K562 (cell line): ENCODE data around the gene LYPD5. TPM values are rescaled to one million over a fixed set of nuclear protein-coding genes. Genes with fewer than 3 reads are reported as not detected.

Source experiments
- ATAC-seq: fragments of 200-7000 bp; cut with Tn5 transposase; 3 replicates; pipeline ENCODE4 v1.9.1; 2020; ENCODE audit warnings: moderate library complexity
- BruUV-seq: library from RNA; stranded (reverse); fragments of 400-500 nt; replicated peaks from 2 replicates; lab custom pipeline; 2021; lab: Mats Ljungman, UMichigan
- CTCF ChIA-PET: fragments of 300-600 bp; formaldehyde crosslinking; extraction: SDS; loops from one replicate; lab custom pipeline; 2021; ENCODE audit warnings: low intra/inter-chr PET ratio; lab: Yijun Ruan, JAX
- POLR2A ChIA-PET: fragments of 300-600, 350-650 bp; sonication (Branson Sonifier 250); formaldehyde crosslinking; extraction: SDS; loops from one replicate; lab custom pipeline; 2021; ENCODE audit warnings: antibody characterized with exemption, inconsistent platforms; lab: Yijun Ruan, JAX
- DNase-seq, 4 experiments: peaks; one replicate each; pipeline versions ENCODE4 v3.0.0 to v3.0.0-alpha.2; 2011 to 2018; ENCODE audit warnings: low spot score in 3 of 4, mixed read lengths in 3 of 4; ENCODE audit errors: extremely low read depth in 1 of 4
- FAIRE-seq: peaks from 2 replicates; lab custom pipeline; 2011; peaks lifted over from hg19 to GRCh38; lab: Jason Lieb, UNC
- H2AFZ ChIP-seq: 2 replicates; pipeline ENCODE4 v1.6.0; 2011; ENCODE audit warnings: low read depth, low read length, control low read depth, inconsistent platforms
- H3K27ac ChIP-seq: fragments of 200-600 bp; 3 replicates; pipeline ENCODE4 v1.8.0; 2011; ENCODE audit warnings: low read depth, mild to moderate bottlenecking, control low read depth, inconsistent platforms, low read length, moderate library complexity, mixed read lengths; ENCODE audit errors: extremely low read depth
- H3K27me3 ChIP-seq, 2 experiments: fragments of 300-600 bp in 1 of 2; 2 replicates in 1 of 2; 3 replicates in 1 of 2; pipeline versions ENCODE4 v1.6.0 to v1.8.0; 2011; ENCODE audit warnings: inconsistent platforms in 2 of 2, low read length in 2 of 2, mild to moderate bottlenecking in 1 of 2, mixed read lengths in 1 of 2, moderate library complexity in 1 of 2; ENCODE audit not compliant: control insufficient read depth in 2 of 2, insufficient read depth in 2 of 2
- H3K36me3 ChIP-seq: fragments of 300-600 bp; 3 replicates; pipeline ENCODE4 v1.8.0; 2011; ENCODE audit warnings: mild to moderate bottlenecking, low read length, inconsistent platforms; ENCODE audit not compliant: control insufficient read depth, insufficient read depth
- H3K4me1 ChIP-seq, 2 experiments: fragments of 200-600 bp in 1 of 2; replicated peaks in 1 of 2; 2 replicates in 1 of 2; 3 replicates in 1 of 2; pipeline versions ENCODE4 v1.5.1 to v1.8.0; 2011; ENCODE audit warnings: inconsistent platforms in 2 of 2, low read length in 2 of 2, mild to moderate bottlenecking in 1 of 2, mixed read lengths in 1 of 2, moderate library complexity in 1 of 2; ENCODE audit not compliant: control insufficient read depth in 2 of 2, insufficient read depth in 2 of 2
- H3K4me2 ChIP-seq: 2 replicates; pipeline ENCODE4 v1.6.1; 2011; ENCODE audit warnings: low read length, control low read depth, inconsistent platforms, mixed read lengths; ENCODE audit not compliant: insufficient read depth
- H3K4me3 ChIP-seq: fragments of 200-600 bp; sonication (generic), shearing (Covaris generic); 2 replicates; pipeline ENCODE4 v1.5.1; 2016; ENCODE audit warnings: control low read depth, inconsistent platforms
- H3K79me2 ChIP-seq: fragments of 200-600 bp; 3 replicates; pipeline ENCODE4 v1.8.0; 2011; ENCODE audit warnings: low read length, inconsistent platforms; ENCODE audit not compliant: control insufficient read depth, insufficient read depth
- H3K9ac ChIP-seq, 2 experiments: 2 replicates each; pipeline versions ENCODE4 v1.6.0 to v1.6.1; 2011; ENCODE audit warnings: low read depth in 2 of 2, low read length in 2 of 2, control low read depth in 1 of 2, inconsistent platforms in 1 of 2, mild to moderate bottlenecking in 1 of 2, mixed read lengths in 1 of 2; ENCODE audit not compliant: insufficient read depth in 1 of 2
- H3K9me1 ChIP-seq: one replicate; pipeline ENCODE4 v1.6.0; 2011; ENCODE audit warnings: inconsistent platforms, mild to moderate bottlenecking, low read length, moderate library complexity; ENCODE audit not compliant: control insufficient read depth, insufficient read depth
- H3K9me3 ChIP-seq: replicated peaks from 2 replicates; pipeline ENCODE4 v1.5.1; 2011; ENCODE audit warnings: low read depth, low read length, inconsistent platforms; ENCODE audit not compliant: control insufficient read depth, insufficient read depth
- H4K20me1 ChIP-seq: replicated peaks from 2 replicates; pipeline ENCODE4 v1.6.1; 2011; ENCODE audit warnings: low read length, inconsistent platforms, mixed read lengths; ENCODE audit not compliant: control insufficient read depth, insufficient read depth
- MAFF ChIP-seq: IDR thresholded peaks from 2 replicates; pipeline ENCODE4 v1.6.1; 2012; ENCODE audit warnings: low read length, improper control_type of control experiment
- POLR2B ChIP-seq: fragments of 450-650 bp; IDR thresholded peaks from 2 replicates; pipeline ENCODE4 v1.6.1; 2018; ENCODE audit warnings: low read depth; ENCODE audit not compliant: partially characterized antibody
- RBFOX2 ChIP-seq: fragments of 200-400 bp; formaldehyde crosslinking; IDR thresholded peaks from 2 replicates; pipeline ENCODE4 v1.6.1; 2017; ENCODE audit warnings: low read depth, mild to moderate bottlenecking, low read length, moderate library complexity
- RERE ChIP-seq: sonication (generic); formaldehyde crosslinking; IDR thresholded peaks from 2 replicates; pipeline ENCODE4 v1.8.0; 2023; ENCODE audit warnings: missing genetic modification reagents, mild to moderate bottlenecking, borderline replicate concordance
- SAP30 ChIP-seq: fragments of 200-600 bp; sonication (generic); IDR thresholded peaks from 2 replicates; pipeline ENCODE4 v1.6.1; 2012; ENCODE audit warnings: borderline replicate concordance, low read depth, mild to moderate bottlenecking, moderate library complexity, low read length, control low read depth, inconsistent platforms; ENCODE audit not compliant: insufficient read depth, poor library complexity, severe bottlenecking
- ZFP30 ChIP-seq: fragments of 250-450 bp; sonication (Bioruptor Pico); IDR thresholded peaks from 2 replicates; pipeline ENCODE4 v1.8.0; 2022; ENCODE audit warnings: moderate library complexity, mild to moderate bottlenecking, inconsistent platforms, borderline replicate concordance
- ZNF583 ChIP-seq: fragments of 250-450 bp; sonication (Bioruptor Pico); IDR thresholded peaks from 2 replicates; pipeline ENCODE4 v1.4.0; 2020
- WGBS: fragments of 100-300 bp; shearing (Covaris generic); methylation state at CpG from one replicate; pipeline ENCODE4 v1.1.6; 2016; ENCODE audit warnings: low coverage, mixed read lengths; ENCODE audit not compliant: insufficient coverage; ENCODE audit errors: missing lambda C conversion rate; 5-methylcytosine and 5-hydroxymethylcytosine counted together
- in situ Hi-C: fragments of 300-500 bp; cut with MboI; formaldehyde crosslinking; loops from 4 replicates; pipeline ENCODE4 v1.15.0; 2018; ENCODE audit warnings: inconsistent platforms, mixed read lengths
- intact Hi-C: fragments of 100-400 bp; cut with micrococcal nuclease; formaldehyde crosslinking; loops from 2 replicates; pipeline ENCODE4 v1.14.2; 2022
- polyA plus RNA-seq, 8 experiments: library from polyadenylated mRNA; depleted of rRNA in 4 of 8; stranded (reverse) in 5 of 8; unstranded in 3 of 8; fragments of >200 nt; fragmentation: Nextera tagmentation in 2 of 8; fragmentation: Illumina TruSeq in 1 of 8; extraction: Ambion mirVana in 2 of 8; extraction: Trizol in 1 of 8; gene quantifications; 2 replicates each; pipeline versions ENCODE4 v1.2.1 to v1.2.3, GENCODE V29; 2011 to 2014; ENCODE audit warnings: inconsistent platforms in 1 of 8, missing spikeins in 1 of 8
- total RNA-seq, 7 experiments: library from RNA; depleted of rRNA in 6 of 7; stranded (reverse); fragments of >200 nt in 6 of 7; fragmentation: Illumina TruSeq in 2 of 7; extraction: Trizol in 2 of 7; gene quantifications; 2 replicates each; pipeline versions ENCODE4 v1.2.1 to v1.2.3, GENCODE V29; 2011 to 2021; ENCODE audit warnings: low replicate concordance in 1 of 7
- TF ChIP-seq, protein P1 (sequence below): sonication (generic); formaldehyde crosslinking; IDR thresholded peaks from 2 replicates; pipeline ENCODE4 v1.8.0; 2022; ENCODE audit warnings: mild to moderate bottlenecking, missing genetic modification reagents
- TF ChIP-seq, protein P2 (sequence below): fragments of 450-650 bp; IDR thresholded peaks from 2 replicates; pipeline ENCODE4 v1.6.1; 2016; ENCODE audit warnings: missing biosample characterization, missing genetic modification characterization

The LYPD5 gene
- total and polyA plus RNA-seq, 9 of the 15 experiments (the other 6 are each of a cell fraction or from before 2014, with no cell fraction given): 0.03 to 0.22 (median 0.10) TPM; not detected in 3

GRCh38 chr19:43779147-43779819 lies 23.0 kb downstream of the LYPD5 start:
- CTCF ChIA-PET: interaction anchor here (0.7 to 0.8 kb wide), 2 partner anchors 13 to 34 kb away, joined by 3 to 5 read pairs; no protein-coding TSS in a partner anchor
- peak overlapping the region; percentile 52 to 93; a peak in 3 of 4 replicates for H3K9ac ChIP-seq
- TSS peak; percentile 65 for BruUV-seq
- no peaks in the 10 kb centered on the region for H3K27me3 ChIP-seq
- FAIRE-seq: no peak
- no peaks in the 10 kb centered on the region for H3K9me1 ChIP-seq
- H4K20me1 ChIP-seq: no peaks in the 10 kb centered on the region
- H3K4me3 ChIP-seq: peak overlapping the region; percentile 47
- ATAC-seq: no peak
- peaks cover 5% of the 10 kb centered on the region for H3K36me3 ChIP-seq
- no peaks in the 10 kb centered on the region for H3K9me3 ChIP-seq
- no peak for DNase-seq
- intact Hi-C loops: no loop called here
- peak overlapping the region; percentile 72 for H3K4me2 ChIP-seq
- 31% methylated on average over 4 of the region's 16 CpGs for WGBS
- peak overlapping the region; percentile 83 for H3K27ac ChIP-seq
- peaks cover 71% of the 10 kb centered on the region for H3K79me2 ChIP-seq
- H2AFZ ChIP-seq: 0 out of 2 replicates have a peak overlapping the region, but pooled peaks have one; percentile 9
- in situ Hi-C loops: no loop called here
- POLR2A ChIA-PET: interaction anchor here (1.1 to 9.9 kb wide), 2 partner anchors 11 to 25 kb away, joined by 3 to 71 read pairs; partner anchors contain the start of gene SMG9
- peaks cover 82 to 99% of the 10 kb centered on the region in 2 experiments for H3K4me1 ChIP-seq
- TF ChIP-seq RBFOX2 (peak; percentile 42), RERE (CRISPR knock-in tag) (no peak), MAFF (no peak), POLR2B (peak; percentile 16), SAP30 (peak; percentile 15), ZNF583 (CRISPR knock-in tag) (peak; percentile 34; the same call in 1 of the 2 replicates), ZFP30 (CRISPR knock-in tag) (no peak)
- TF ChIP-seq, protein P1, sequence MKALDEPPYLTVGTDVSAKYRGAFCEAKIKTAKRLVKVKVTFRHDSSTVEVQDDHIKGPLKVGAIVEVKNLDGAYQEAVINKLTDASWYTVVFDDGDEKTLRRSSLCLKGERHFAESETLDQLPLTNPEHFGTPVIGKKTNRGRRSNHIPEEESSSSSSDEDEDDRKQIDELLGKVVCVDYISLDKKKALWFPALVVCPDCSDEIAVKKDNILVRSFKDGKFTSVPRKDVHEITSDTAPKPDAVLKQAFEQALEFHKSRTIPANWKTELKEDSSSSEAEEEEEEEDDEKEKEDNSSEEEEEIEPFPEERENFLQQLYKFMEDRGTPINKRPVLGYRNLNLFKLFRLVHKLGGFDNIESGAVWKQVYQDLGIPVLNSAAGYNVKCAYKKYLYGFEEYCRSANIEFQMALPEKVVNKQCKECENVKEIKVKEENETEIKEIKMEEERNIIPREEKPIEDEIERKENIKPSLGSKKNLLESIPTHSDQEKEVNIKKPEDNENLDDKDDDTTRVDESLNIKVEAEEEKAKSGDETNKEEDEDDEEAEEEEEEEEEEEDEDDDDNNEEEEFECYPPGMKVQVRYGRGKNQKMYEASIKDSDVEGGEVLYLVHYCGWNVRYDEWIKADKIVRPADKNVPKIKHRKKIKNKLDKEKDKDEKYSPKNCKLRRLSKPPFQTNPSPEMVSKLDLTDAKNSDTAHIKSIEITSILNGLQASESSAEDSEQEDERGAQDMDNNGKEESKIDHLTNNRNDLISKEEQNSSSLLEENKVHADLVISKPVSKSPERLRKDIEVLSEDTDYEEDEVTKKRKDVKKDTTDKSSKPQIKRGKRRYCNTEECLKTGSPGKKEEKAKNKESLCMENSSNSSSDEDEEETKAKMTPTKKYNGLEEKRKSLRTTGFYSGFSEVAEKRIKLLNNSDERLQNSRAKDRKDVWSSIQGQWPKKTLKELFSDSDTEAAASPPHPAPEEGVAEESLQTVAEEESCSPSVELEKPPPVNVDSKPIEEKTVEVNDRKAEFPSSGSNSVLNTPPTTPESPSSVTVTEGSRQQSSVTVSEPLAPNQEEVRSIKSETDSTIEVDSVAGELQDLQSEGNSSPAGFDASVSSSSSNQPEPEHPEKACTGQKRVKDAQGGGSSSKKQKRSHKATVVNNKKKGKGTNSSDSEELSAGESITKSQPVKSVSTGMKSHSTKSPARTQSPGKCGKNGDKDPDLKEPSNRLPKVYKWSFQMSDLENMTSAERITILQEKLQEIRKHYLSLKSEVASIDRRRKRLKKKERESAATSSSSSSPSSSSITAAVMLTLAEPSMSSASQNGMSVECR (CRISPR knock-in tag): no peak
- TF ChIP-seq, protein P2, sequence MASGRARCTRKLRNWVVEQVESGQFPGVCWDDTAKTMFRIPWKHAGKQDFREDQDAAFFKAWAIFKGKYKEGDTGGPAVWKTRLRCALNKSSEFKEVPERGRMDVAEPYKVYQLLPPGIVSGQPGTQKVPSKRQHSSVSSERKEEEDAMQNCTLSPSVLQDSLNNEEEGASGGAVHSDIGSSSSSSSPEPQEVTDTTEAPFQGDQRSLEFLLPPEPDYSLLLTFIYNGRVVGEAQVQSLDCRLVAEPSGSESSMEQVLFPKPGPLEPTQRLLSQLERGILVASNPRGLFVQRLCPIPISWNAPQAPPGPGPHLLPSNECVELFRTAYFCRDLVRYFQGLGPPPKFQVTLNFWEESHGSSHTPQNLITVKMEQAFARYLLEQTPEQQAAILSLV (tag): no peak
